Fibroblast of lung (primary cell): ENCODE data around the gene PTPN21. TPM values are rescaled to one million over a fixed set of nuclear protein-coding genes. Genes with fewer than 3 reads are reported as not detected.

ENCODE experiments used
- DNase-seq, 2 donors: peaks; one replicate each; pipeline versions ENCODE4 v3.0.0 to v3.0.0-alpha.2; 2010; ENCODE audit warnings: low read depth in 2 of 2
- H2AFZ ChIP-seq: 2 replicates; pipeline ENCODE4 v1.5.1; 2012; ENCODE audit warnings: low read length, control low read depth, inconsistent platforms
- H3K27ac ChIP-seq: 2 replicates; pipeline ENCODE4 v1.5.1; 2011; ENCODE audit warnings: low read length, control low read depth; ENCODE audit not compliant: insufficient read depth
- H3K27me3 ChIP-seq: 2 replicates; pipeline ENCODE4 v1.5.1; 2011; ENCODE audit warnings: mild to moderate bottlenecking, low read length; ENCODE audit not compliant: control insufficient read depth, insufficient read depth
- H3K36me3 ChIP-seq: 2 replicates; pipeline ENCODE4 v1.5.1; 2011; ENCODE audit warnings: low read length; ENCODE audit not compliant: control insufficient read depth, insufficient read depth
- H3K4me1 ChIP-seq: 2 replicates; pipeline ENCODE4 v1.5.1; 2011; ENCODE audit warnings: low read length; ENCODE audit not compliant: control insufficient read depth, insufficient read depth; ENCODE audit errors: extremely low read depth
- H3K4me2 ChIP-seq: 2 replicates; pipeline ENCODE4 v1.5.1; 2011; ENCODE audit warnings: low read length, control low read depth; ENCODE audit not compliant: insufficient read depth; ENCODE audit errors: extremely low read depth
- H3K4me3 ChIP-seq, 4 experiments: fragments of 200-600 bp in 1 of 4; sonication (generic) in 1 of 4; replicated peaks in 1 of 4; 2 replicates each; pipeline ENCODE4 v1.5.1; 2011 to 2016; ENCODE audit warnings: low read length in 4 of 4, low read depth in 3 of 4, mild to moderate bottlenecking in 3 of 4, control low read depth in 2 of 4, inconsistent platforms in 1 of 4, mixed read lengths in 1 of 4; ENCODE audit not compliant: insufficient read depth in 1 of 4; ENCODE audit errors: control extremely low read depth in 1 of 4
- H3K79me2 ChIP-seq: 2 replicates; pipeline ENCODE4 v1.5.1; 2012; ENCODE audit warnings: mild to moderate bottlenecking, low read length, inconsistent platforms; ENCODE audit not compliant: control insufficient read depth, insufficient read depth
- H3K9ac ChIP-seq: 2 replicates; pipeline ENCODE4 v1.5.1; 2011; ENCODE audit warnings: mild to moderate bottlenecking, low read length, control low read depth; ENCODE audit not compliant: insufficient read depth
- H3K9me3 ChIP-seq: 2 replicates; pipeline ENCODE4 v1.5.1; 2012; ENCODE audit warnings: low read depth, low read length; ENCODE audit not compliant: control insufficient read depth, insufficient read depth
- H4K20me1 ChIP-seq: 2 replicates; pipeline ENCODE4 v1.5.1; 2011; ENCODE audit warnings: low read length; ENCODE audit not compliant: control insufficient read depth, insufficient read depth; ENCODE audit errors: extremely low read depth
- CTCF ChIP-seq, 2 donors: IDR thresholded peaks in 1 of 2; conservative IDR thresholded peaks in 1 of 2; 1 replicate in 1 of 2; 2 replicates in 1 of 2; pipeline ENCODE4 v1.5.1; 2011 to 2012; ENCODE audit warnings: low read length in 2 of 2, control low read depth in 1 of 2, inconsistent platforms in 1 of 2, low read depth in 1 of 2, mild to moderate bottlenecking in 1 of 2
- EZH2 ChIP-seq: IDR thresholded peaks from 2 replicates; pipeline ENCODE4 v1.5.1; 2012; ENCODE audit warnings: low read length, control low read depth, mild to moderate bottlenecking; ENCODE audit errors: missing control alignments
- polyA plus RNA-seq, 2 donors: library from polyadenylated mRNA; depleted of rRNA in 1 of 2; stranded (reverse) in 1 of 2; unstranded in 1 of 2; fragments of >200 nt; gene quantifications; 2 replicates each; pipeline ENCODE4 v1.2.1, GENCODE V29; 2011 to 2012; ENCODE audit warnings: missing spikeins in 1 of 2
- total RNA-seq: library from RNA; depleted of rRNA; stranded (reverse); fragments of >200 nt; gene quantifications from 2 replicates; pipeline ENCODE4 v1.2.1, GENCODE V29; 2014

Gene PTPN21
- total and polyA plus RNA-seq, 2 donors (not counting 1 experiment from before 2014, with no cell fraction given) = 13.2 to 13.7 TPM

GRCh38 chr14:88599326-88599725, 44.5 kb upstream of the PTPN21 start:
- no peaks in the 10 kb centered on the region for H3K9me3 ChIP-seq
- no peak overlapping the region for H3K4me2 ChIP-seq
- no peak overlapping the region for H3K9ac ChIP-seq
- no peaks in the 10 kb centered on the region for H3K27me3 ChIP-seq
- no peak overlapping the region for H2AFZ ChIP-seq
- H3K4me1 ChIP-seq = no peaks in the 10 kb centered on the region
- no peak overlapping the region for H3K27ac ChIP-seq
- DNase-seq = no peak
- no peak for TF ChIP-seq EZH2
- TF ChIP-seq CTCF (conservative IDR thresholded peaks at IDR 0.05 in 1 of 2, IDR thresholded peaks at IDR 0.05 in 1 of 2; ENCODE audit: low read depth in 1 of 2, low read length in 2 of 2) = no peak
- peaks cover 9% of the 10 kb centered on the region for H3K36me3 ChIP-seq
- no peaks in the 10 kb centered on the region for H3K79me2 ChIP-seq
- no peak overlapping the region for H3K4me3 ChIP-seq
- H4K20me1 ChIP-seq = no peaks in the 10 kb centered on the region

GRCh38 chr14:88598097-88598675, 43.4 kb upstream of the PTPN21 start:
- Histone ChIP-seq H3K4me3 (no peak overlapping the region), H3K4me1 (no peaks in the 10 kb centered on the region), H3K9ac (no peak overlapping the region), H3K4me2 (no peak overlapping the region), H3K9me3 (no peaks in the 10 kb centered on the region), H3K36me3 (peaks cover 11% of the 10 kb centered on the region), H3K27ac (no peak overlapping the region), H3K79me2 (no peaks in the 10 kb centered on the region), H2AFZ (no peak overlapping the region), H4K20me1 (no peaks in the 10 kb centered on the region), H3K27me3 (no peaks in the 10 kb centered on the region)
- DNase-seq = no peak
- TF ChIP-seq EZH2 (no peak), CTCF (conservative IDR thresholded peaks at IDR 0.05 in 1 of 2, IDR thresholded peaks at IDR 0.05 in 1 of 2; ENCODE audit: low read depth in 1 of 2, low read length in 2 of 2) (no peak)

- no peak overlapping the region for H2AFZ ChIP-seq
- no peak overlapping the region for H3K9ac ChIP-seq
- H4K20me1 ChIP-seq = no peaks in the 10 kb centered on the region
- TF ChIP-seq CTCF (conservative IDR thresholded peaks at IDR 0.05 in 1 of 2, IDR thresholded peaks at IDR 0.05 in 1 of 2; ENCODE audit: low read depth in 1 of 2, low read length in 2 of 2) = no peak
- no peak for TF ChIP-seq EZH2
- peaks cover 9% of the 10 kb centered on the region for H3K36me3 ChIP-seq
- no peaks in the 10 kb centered on the region for H3K4me1 ChIP-seq
- no peak overlapping the region for H3K27ac ChIP-seq
- no peaks in the 10 kb centered on the region for H3K79me2 ChIP-seq
- DNase-seq = no peak
- no peaks in the 10 kb centered on the region for H3K27me3 ChIP-seq
- no peak overlapping the region for H3K4me3 ChIP-seq
- H3K9me3 ChIP-seq = no peaks in the 10 kb centered on the region
- H3K4me2 ChIP-seq = no peak overlapping the region
Observed at GRCh38 chr14:88597601-88598000, 42.8 kb upstream of the PTPN21 start.
